ENCODE results near the gene MTA1.

Gene MTA1

DNA sequence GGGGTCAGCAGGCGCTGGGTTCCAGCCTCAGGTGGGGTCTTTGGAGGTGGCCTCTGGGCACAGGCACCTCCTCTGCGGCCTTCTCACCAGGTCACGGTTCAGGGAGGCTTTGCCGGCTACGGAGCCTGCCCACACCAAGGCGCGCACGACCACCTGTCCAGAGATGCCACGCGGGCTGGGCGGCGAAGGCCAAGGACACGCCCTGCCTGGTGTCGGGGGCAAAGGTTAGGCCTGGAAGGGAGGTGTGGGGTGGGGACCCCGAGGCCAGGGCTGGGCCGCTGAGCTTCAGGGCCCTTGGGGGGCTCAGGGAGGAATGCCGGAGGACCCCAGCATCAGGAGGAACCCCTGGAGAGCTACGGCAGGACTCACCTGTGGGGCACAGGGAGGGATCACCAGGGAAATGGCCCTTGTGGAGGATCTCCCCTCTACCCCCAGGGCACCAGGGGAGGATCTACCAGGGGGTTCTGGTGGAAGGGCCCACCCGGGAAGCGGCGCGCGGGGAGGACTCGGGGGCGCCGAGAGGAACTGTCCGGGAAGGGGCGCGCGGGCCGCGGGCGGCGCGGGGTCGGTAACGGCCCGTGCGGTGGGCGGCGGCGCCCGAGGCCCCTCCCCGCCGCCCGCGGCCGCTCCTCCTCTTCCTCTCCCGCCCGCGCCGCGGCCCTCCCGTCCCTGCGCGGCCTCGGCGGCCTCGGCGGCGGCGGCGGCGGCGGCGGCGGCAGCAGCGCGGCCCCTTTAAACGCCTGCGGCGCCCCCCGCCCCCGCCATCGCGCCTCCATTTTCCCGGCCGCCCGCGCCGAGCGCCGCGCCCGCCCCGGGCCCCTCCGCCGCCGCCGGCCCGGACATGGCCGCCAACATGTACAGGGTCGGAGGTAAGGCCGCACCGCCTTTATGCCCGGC, at the start of gene MTA1:
MTA1 (plus strand) TSS at position 633 of the 897 bp plus-strand sequence; CDS start at position 842, 209 bp downstream.
- no peak for DNase-seq (ENCODE audit: low read depth in 2 of 2)

DNA sequence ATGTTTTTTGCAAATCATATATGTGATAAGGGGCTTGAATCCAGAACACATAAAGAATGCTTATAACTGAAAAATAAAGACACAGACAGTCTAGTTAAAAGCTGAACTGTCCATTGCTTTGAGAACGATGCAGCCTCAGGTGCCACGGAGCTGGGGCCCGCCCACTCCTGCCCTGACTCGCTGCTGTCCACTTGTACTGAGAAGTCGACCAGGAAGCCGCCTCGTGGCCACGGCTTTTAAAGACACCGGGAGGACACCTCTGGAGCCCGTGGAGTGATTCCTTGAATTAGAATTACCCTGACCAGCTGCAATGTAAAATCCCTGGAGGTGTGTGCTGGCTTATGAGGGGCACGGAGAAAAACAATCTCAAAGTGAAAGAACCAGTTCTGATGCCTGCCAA, 45.2 kb upstream of the MTA1 start:
- no peak for DNase-seq (ENCODE audit: low read depth in 2 of 2)

DNA sequence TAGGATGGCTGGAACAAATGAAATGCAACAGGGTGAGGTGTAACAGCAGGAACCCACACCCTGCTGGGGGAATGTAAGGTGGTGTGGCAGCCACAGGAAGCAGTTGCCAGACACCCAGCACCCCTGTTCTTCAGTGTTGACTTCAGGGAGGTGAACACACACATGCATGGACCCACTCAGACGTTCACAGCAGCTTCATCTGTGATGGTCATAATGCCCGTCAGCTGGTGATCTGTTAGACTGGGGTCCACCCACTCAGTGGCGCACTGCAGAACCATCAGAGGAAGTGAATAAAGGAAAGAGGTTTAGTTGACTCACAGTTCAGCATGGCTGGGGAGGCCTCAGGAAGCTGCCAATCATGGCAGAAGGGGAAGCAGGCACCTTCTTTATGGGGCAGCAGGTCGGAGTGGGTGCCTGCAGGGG, 44.0 kb upstream of the MTA1 start:
- peak; percentile 46 to 59 for DNase-seq (ENCODE audit: low read depth in 2 of 2)

DNA sequence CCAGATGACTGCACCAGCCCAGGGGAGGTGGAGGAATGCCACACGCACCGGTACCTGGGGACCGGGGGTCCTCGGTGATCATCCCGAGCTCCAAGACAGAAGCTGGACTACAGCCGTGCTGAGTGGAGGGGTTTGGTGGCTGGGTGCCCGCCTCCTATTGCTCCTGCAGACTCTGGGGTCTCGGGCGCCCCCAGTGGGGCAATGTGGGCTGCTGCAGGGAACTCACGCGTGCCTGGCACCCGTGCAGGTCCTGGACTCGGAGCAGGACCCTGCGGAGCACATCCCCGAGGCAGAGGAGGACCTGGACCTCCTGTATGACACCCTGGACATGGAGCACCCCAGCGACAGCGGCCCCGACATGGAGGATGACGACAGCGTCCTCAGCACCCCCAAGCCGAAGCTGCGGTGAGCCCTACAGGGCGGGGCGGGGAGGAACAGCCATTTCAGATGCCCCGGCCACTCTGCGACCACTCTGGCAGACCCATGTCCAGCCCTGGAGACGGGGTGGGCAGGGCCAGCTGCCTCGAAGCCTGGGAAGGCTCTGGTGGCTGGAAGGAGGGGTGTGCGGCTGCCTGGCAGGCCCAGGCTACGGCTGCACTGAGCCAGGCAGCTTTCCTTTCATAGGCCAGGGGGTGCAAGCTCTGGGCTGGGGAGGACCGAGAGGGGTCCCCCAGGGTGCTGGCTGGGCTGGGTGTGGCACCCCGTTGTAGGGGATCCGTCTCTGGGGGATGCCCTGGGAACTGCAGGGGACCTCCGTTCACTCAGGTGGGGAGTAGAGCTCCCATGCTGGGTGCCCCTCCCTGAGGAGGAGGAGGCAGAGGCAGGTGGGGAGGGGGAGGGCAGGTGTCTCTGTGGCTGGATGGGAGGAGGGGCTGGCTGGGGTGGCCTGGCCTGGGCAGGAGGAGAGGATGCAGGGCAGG, 42.8 kb upstream of the MTA1 start:
- DNase-seq (ENCODE audit: low read depth in 2 of 2) = no peak

DNA sequence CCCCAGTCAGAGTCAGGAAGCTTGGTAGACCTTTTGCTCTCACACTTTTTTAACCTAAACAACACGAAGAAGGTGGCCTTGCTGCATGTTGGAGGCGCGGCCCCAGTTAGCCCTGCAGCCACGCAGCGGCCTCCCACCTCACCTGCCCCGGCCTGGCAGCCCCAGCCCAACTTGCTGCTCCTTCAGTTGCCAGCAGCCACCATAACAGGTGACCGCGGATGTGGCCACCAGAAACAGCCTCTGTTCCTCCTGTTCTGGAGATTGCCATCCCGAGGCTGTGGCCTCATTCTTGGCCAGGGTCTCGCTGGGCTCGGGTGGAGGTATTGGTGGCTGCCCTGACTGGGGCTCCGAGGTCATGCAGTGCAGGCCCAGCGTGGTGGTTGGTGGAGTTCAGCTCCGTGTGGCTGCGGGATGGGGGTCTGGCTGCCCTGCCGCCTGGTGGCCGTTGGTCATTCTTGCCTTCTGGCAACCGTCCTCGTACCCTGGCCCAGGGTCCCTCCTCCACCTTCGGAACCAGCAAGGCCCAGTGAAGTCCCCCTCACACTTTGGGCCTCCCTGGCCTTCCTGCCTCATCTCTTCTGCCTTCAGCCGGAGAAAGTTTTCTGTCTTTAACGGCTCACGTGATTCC, 42.0 kb upstream of the MTA1 start:
- DNase-seq (ENCODE audit: low read depth in 2 of 2) = no peak

DNA sequence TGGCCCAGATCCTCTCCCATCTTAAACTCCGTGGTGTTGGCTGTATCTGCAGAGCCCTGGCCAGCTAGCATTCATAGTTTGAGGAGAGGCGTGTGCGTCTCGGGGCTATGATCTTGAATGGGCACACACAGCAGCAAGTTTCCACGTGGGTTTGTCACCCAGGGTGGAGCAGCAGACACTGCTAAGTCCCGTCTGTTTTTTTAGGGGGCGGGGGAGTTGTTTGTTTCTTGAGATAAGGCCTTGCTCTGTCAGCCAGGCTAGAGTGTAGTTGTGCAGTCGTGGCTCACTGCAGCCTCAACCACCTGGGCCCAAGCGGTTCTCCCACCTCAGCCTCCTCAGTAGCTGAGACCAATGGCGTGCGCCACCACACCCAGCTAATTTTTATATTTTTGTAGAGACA, 41.4 kb upstream of the MTA1 start:
- no peak for DNase-seq (ENCODE audit: low read depth in 2 of 2)

DNA sequence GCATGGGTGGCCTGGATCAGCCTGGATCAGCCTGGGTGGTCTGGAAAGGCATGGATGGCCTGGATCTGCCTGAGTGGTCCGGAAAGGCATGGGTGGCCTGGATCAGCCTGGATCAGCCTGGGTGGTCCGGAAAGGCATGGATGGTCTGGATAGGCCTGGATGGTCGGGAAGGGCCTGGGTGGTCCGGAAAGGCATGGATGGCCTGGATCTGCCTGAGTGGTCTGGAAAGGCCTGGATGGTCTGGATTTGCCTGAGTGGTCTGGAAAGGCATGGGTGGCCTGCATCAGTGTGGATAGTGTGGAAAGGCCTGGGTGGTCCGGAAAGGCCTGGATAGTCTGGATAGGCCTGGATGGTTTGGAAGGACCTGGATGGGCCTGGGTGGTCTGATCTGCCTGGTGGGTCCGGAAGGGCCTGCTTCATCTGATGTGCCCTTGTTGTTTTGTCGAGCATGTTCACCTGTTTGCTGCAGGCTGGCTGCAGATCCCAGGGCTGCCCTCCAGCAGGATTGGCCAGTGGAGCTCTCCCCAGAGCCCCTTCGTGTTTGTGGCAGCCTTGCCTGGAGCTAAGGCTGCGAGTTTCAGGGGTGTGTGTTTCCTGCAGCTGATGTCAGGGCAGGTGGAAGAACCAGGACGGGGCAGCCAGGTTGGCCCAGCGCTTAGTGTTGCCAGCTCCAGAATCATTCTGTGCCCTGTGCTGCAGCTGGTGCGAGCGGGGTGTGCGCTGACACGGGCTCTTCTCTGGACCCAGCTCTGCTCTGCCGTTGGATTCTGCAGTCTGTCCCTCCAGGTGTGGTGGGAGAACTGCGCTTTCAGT, 40.5 kb upstream of the MTA1 start:
- no peak for DNase-seq (ENCODE audit: low read depth in 2 of 2)

DNA sequence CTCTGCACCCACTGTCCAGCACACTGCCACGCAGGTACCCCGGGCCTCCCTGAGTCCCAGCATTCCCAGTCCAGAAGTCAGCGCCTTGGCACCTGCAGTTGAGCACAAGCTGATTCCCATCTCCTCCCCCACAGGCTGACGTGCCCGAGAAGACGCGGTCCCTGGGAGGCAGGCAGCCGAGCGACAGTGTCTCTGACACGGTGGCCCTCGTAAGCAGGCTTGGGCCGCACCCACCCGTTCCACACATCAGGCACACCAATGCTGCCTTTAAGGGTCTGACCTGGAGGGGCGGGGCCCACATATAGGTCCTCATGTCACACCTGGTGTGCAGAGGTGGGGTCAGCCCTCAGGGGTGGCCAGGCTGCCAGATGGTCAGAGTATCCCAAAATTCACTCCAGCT, 39.7 kb upstream of the MTA1 start:
- no peak for DNase-seq (ENCODE audit: low read depth in 2 of 2)

DNA sequence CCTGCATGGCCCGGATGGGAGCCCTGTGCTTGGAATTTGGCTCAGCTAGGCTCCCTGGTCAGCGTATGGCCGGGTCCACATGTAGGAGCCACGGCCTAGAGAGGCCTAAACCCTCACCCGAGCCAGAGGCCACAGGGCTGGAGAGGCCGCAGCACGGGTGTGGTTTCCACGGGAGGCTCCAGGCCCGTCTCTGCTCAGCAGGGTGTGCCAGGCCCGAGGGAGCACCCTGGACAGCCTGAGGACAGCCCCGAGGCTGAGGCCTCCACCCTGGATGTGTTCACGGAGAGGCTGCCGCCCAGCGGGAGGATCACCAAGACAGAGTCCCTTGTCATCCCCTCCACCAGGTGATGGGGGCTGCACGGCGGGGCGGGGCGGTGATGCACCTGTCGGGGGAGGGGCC, 38.9 kb upstream of the MTA1 start:
- DNase-seq (ENCODE audit: low read depth in 2 of 2) = no peak

DNA sequence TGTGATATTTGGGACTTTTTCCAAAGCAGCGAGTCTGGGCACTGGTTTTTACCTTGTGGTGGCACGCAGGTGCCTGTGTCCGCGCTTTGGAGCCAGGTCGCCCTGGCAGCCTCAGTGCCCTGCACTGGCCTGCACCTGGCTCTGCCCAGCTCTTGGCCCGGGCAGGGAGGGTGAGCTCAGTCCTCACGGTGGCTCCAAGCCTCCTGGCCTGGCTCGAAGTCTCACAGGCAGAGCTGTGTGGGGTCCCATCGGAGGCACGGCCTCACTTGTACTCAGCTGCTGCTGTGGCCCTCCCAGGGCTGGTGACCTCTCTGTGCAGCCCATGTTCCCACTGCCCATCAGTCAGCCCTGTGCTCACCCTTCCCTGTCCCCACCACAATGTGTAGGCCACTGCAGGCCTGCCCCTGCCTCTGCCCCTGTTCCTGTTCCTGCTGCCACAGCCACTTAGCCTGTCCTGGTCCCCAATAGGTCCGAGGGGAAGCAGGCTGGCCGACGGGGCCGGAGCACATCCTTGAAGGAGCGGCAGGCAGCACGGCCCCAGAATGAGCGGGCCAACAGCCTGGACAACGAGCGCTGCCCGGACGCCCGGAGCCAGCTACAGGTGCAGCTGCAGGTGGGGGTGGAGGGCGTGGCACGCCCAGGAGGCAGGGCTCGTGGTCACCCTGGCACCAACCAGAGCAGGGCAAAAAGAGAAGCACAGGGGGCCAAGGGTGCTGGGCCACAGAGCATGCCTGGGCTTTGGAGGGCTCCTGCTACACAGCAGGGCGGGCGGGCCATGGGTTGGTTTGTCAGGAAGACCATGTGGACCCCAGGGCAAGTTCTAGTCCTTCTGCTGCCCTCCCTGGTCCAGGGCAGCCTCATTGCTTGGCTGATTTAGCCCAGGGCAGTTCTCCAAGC, 37.9 kb upstream of the MTA1 start:
- no peak for DNase-seq (ENCODE audit: low read depth in 2 of 2)

DNA sequence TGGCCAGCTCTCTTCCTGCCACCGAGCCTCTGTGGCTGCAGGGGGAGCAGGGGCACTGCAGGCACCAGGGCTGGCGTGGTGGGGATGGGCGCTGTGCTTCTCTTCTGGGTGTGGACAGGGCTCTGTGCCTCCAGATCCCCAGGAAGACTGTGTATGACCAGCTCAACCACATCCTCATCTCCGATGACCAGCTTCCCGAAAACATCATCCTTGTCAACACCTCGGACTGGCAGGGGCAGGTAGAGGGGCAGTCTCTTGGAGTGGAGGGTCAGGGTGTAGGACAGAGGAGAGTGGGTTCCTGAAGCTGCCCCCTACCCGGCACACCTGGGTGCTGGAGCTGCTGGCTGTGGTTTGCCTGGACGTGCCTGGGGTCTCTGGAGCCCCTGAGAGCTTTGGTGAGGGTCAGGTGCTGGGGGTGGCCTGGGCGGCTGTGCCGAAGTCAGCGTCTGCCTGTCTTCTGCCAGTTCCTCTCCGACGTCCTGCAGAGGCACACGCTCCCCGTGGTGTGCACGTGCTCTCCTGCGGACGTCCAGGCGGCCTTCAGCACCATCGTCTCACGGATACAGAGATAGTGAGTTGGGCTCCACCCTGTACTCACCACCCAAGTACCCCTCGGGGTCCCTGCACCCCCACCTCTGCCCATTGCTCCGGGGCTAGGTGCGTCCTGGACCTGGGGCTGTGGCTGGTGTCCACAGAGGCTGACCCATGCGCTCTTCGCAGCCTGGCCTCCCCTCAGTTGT, 37.1 kb upstream of the MTA1 start:
- DNase-seq (ENCODE audit: low read depth in 2 of 2) = no peak

DNA sequence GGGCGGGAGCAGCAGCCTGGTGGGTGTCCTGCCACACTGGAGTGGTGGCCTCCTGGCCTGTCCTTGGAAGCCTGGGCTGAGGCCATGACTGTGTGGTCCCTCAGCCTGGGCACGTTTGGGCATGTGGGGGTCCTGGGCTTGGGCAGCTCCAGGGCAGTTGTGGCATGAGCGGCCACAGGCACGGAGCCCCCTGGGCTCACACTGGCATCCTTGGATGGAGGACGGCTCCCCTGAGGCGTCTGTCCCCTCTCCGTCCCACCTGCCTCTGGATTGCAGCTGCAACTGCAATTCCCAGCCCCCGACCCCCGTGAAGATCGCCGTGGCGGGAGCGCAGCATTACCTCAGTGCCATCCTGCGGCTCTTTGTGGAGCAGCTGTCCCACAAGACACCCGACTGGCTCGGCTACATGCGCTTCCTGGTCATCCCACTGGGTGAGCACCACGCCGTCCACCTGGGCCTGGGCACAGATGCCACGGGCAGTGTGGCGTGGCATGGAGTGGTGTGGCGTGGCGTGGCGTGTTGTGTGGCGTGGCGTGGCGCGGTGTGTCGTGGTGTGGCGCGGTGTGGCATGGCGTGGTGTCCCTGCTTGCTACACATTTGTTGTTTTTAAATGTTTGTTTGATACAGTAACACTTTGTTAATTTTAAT, 36.4 kb upstream of the MTA1 start:
- no peak for DNase-seq (ENCODE audit: low read depth in 2 of 2)

DNA sequence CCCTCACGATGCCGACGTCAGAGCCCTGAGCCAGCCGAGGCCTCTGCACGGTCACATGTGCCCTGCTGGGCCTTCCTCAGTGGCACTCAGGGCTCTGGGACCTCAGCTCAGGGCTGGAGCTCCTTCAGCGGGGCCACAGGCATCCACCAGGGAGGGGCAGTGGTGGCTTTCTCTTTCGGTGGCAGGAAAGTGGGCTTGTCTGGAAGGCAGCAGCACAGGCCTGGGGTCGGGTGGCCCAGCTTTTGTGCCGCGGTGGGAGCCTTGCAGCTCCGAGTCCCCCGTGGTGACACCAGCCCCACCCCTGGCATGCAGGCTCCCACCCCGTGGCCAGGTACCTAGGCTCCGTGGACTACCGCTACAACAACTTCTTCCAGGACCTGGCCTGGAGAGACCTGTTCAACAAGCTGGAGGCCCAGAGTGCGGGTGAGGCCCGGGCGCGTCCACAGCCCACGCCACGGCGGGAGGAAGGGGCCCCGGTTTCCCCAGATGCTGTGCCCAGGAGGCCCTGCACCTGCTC, 35.5 kb upstream of the MTA1 start:
- DNase-seq (ENCODE audit: low read depth in 2 of 2) = no peak

DNA sequence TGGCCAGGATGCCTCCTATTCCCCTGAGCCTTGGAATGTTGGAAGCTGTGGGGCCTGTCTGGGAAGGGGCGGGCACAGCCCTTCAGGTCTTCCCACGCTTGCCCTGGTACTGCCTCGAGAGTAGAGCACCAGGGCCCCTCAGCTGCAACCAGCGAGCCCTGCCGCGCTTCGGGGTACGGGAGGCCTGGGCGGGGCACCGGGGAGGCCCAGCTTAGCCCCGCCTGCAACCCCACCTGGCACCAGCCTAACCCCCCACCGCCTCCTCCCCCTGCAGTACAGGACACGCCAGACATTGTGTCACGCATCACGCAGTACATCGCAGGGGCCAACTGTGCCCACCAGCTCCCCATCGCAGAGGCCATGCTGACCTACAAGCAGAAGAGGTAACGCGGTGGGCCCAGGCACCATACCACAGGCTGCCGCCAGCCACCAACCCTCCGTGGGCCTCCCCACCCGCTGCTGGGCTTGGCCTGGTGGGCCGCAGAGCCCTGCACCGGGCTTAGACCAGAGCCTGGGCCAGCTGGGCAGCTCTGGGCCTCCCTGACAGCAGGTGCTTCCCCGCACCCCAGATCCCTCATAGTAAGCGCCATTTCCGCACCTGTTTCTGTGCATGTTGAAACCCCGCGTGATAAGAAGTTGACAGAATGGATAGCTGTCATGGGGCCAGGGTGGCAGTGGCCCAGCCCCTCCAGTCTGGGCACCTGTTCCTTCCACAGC, 34.9 kb upstream of the MTA1 start:
- no peak for DNase-seq (ENCODE audit: low read depth in 2 of 2)

DNA sequence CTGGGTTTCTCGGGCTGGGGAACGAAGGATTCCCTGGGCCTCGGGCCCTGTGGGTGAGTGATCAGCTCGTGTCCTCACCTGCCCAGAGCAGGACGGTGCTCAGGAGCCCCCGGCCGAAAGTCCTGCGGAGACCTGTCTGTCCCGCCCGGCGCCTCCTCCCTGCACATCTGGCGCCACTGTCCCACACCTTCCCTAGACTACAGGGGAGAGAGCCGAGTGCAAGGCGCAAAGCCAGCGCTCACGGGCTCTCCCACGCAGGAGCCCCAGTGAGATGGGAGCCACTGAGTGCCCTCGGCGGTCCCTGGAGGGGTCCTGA, 34.3 kb upstream of the MTA1 start:
- DNase-seq (ENCODE audit: low read depth in 2 of 2) = no peak

DNA sequence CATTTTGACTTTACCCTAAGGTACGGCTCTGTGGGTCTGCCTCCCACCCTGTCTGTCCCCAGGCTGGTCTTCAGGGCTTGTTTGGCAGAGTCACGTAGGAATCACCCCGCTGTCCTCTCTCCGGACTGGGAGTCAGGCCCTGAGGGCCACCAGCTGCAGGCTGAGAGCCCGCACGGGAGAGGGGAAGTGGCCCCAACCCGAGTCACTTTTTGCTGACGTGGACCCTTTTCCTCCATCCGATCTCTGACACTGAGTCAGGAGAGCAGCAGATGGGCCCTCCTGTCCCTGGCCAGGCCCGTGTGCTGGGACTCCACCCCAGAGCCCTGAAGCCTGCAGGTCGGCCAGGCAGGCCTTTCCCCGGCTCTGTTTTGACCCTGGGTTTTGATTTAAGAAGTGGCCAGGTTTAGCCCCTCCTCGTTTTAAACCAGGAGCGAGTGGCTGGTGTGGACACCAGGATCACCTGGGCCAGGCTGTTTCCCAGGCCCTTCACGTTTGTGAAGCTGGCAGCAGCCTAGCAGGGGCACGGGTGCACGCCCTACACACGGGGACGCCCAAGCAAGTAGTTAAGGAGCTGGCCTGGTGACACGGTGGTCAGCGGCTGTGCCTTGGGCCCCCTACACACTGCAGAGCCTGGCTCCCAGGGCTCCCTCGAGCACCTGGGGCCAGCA, 33.8 kb upstream of the MTA1 start:
- no peak for DNase-seq (ENCODE audit: low read depth in 2 of 2)

DNA sequence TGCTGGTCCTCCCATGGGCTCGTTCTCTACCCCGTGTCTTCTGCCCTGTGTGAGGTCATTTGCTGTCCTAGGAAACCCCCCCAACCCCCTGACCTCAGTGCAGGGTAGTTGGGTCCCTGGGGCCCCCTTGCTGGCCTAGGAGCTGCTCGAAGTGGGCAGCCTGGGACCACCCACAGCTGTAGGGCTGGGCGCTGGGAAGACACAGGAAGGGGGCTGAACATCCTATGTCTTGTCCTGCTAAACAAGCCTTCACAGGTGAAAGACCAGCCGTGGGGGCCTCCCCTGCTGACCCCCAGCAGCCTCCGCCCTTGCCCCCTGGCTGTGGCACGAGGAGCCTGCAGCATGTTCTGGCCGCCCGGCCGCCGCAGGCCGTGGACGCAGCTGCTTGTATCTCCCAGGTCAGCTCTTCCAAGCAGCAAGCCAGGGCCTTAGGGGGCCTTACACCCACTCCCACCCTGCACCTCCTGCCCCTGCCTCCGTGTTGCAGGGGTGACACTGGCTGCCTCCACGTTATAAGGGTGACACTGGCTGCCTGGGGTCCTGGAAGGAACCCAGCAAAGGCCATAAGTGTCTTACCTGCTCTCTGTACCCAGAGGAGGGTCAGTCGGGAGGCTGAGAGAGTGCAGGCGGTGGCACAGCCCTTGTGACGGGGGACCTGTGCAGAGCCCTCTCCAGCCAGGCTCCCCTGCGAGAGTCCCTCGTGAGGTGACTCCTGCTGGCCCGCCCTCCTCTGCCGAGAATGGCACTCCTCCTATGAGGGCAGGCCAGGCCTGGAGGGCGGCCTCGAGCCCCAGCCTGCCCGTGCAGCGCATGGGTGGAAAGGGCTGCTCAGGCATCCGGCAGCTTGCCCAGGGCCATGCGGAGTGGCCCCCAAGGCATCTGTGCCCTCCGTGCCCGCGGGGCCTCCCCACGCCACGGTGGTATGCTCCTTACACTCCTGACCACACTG, 32.8 kb upstream of the MTA1 start:
- no peak for DNase-seq (ENCODE audit: low read depth in 2 of 2)
